ENCODE results near the gene SLC26A1. TPM values are rescaled to one million over a fixed set of nuclear protein-coding genes. Genes with fewer than 3 reads are reported as not detected.

The SLC26A1 gene
- total and polyA plus RNA-seq, 2 of the 13 experiments (the other 11 are each of a cell fraction or from before 2014, with no cell fraction given), result 5.4 to 22.9 TPM

- Histone ChIP-seq H3K4me3 (replicated peaks in 1 of 3; ENCODE audit: insufficient read depth in 1 of 3, low read depth in 2 of 3, low read length in 3 of 3) (no peak overlapping the region), H3K9ac (ENCODE audit: insufficient read depth, low read depth, low read length) (no peak overlapping the region), H4K20me1 (ENCODE audit: insufficient read depth, low read length) (no peaks in the 10 kb centered on the region), H3K36me3 (replicated peaks in 1 of 2; ENCODE audit: control insufficient read depth in 1 of 2, insufficient read depth in 2 of 2, low read length in 2 of 2) (0 out of 5 replicates have a peak, but pooled peaks cover 0 to 1% of the 10 kb centered on the region in 2 experiments), H3K4me2 (ENCODE audit: low read depth, low read length) (no peak overlapping the region), H3K27me3 (ENCODE audit: control insufficient read depth in 1 of 2, insufficient read depth in 2 of 2, low read length in 2 of 2) (no peaks in the 10 kb centered on the region), H3K27ac (ENCODE audit: extremely low read length, insufficient read depth, low read length) (no peak overlapping the region), H3K4me1 (ENCODE audit: insufficient read depth, low read length) (no peaks in the 10 kb centered on the region), H3K79me2 (ENCODE audit: insufficient read depth, low read length) (no peaks in the 10 kb centered on the region), H3K9me3 (ENCODE audit: low read length) (no peaks in the 10 kb centered on the region), H2AFZ (ENCODE audit: low read length) (no peak overlapping the region)
- DNase-seq (ENCODE audit: low spot score), result no peak
- CTCF ChIA-PET (ENCODE audit: low intra/inter-chr PET ratio, low total read pairs), result no interaction called here
- POLR2A ChIA-PET, result no interaction called here
- BruUV-seq (replicated peaks), result no TSS peak
- no peak for TF ChIP-seq ZNF350 (CRISPR knock-in tag; IDR thresholded peaks at IDR 0.05; ENCODE audit: borderline replicate concordance, low read depth)
- no peak for TF ChIP-seq CBX5 (CRISPR knock-in tag; IDR thresholded peaks at IDR 0.05; ENCODE audit: borderline replicate concordance)
- no peak for TF ChIP-seq ZNF652 (CRISPR knock-in tag; IDR thresholded peaks at IDR 0.05; ENCODE audit: borderline replicate concordance, low read depth)
- TF ChIP-seq NFYB (CRISPR knock-in tag; IDR thresholded peaks at IDR 0.05), result no peak
- TF ChIP-seq PRDM4 (CRISPR knock-in tag; IDR thresholded peaks at IDR 0.05; ENCODE audit: borderline replicate concordance), result no peak
- intact Hi-C loops (cut with micrococcal nuclease; ENCODE audit: unreplicated experiment) (no loop called here), in situ Hi-C loops (cut with HindIII; ENCODE audit: extremely low pct_ligation_motif_present, low pct_unique_long_range_greater_than_20kb) (no loop called here)
- no peak for ATAC-seq
- FAIRE-seq, result no peak
- 80% methylated on average over 20 of the region's 23 CpGs for WGBS (ENCODE audit: low lambda C conversion rate)
Measured at GRCh38 chr4:964346-965025, 28.7 kb downstream of the SLC26A1 start.

Measured in HepG2 (cell line).